HG03469 (cell line): ENCODE results near the gene TAF1C.
"Not testable (repeated sequence)": the region's sequence is repeated elsewhere in the genome, so short reads cannot be mapped to it uniquely, and the experiment has no call there.

ENCODE experiments used
- ATAC-seq: cut with Tn5 transposase; IDR thresholded peaks from one replicate; pipeline ENCODE4 v1.9.1; 2021; ENCODE audit warnings: mild to moderate bottlenecking, moderate library complexity, moderate number of reproducible peaks; ENCODE audit not compliant: unreplicated experiment

Gene TAF1C

GRCh38 chr16:84186685-84187437 lies at the start of gene TAF1C:
Gene TAF1C (minus strand): TSS chr16:84187057. CDS start chr16:84184988, 2,069 bp downstream.
- ATAC-seq, result peak; percentile 68

GRCh38 chr16:84234321-84235241 lies 47.7 kb upstream of the TAF1C start:
- no peak for ATAC-seq

GRCh38 chr16:84233748-84234147 lies 46.9 kb upstream of the TAF1C start:
- no peak for ATAC-seq

GRCh38 chr16:84232969-84233368 lies 46.1 kb upstream of the TAF1C start:
- no peak for ATAC-seq

- no peak for ATAC-seq
Observed at GRCh38 chr16:84232060-84232459, 45.2 kb upstream of the TAF1C start.

GRCh38 chr16:84229471-84229870 lies 42.6 kb upstream of the TAF1C start:
- ATAC-seq, result no peak

- no peak for ATAC-seq
Observed at GRCh38 chr16:84228256-84228838, 41.5 kb upstream of the TAF1C start.

GRCh38 chr16:84227548-84227947 lies 40.7 kb upstream of the TAF1C start:
- ATAC-seq, result no peak

- ATAC-seq, result no peak
Observed at GRCh38 chr16:84226026-84226425, 39.2 kb upstream of the TAF1C start.

GRCh38 chr16:84225571-84225970 lies 38.7 kb upstream of the TAF1C start:
- ATAC-seq, result no peak

- no peak for ATAC-seq
Observed at GRCh38 chr16:84225126-84225525, 38.3 kb upstream of the TAF1C start.

GRCh38 chr16:84224554-84224953 lies 37.7 kb upstream of the TAF1C start:
- ATAC-seq, result no peak

- no peak for ATAC-seq
Observed at GRCh38 chr16:84223456-84223855, 36.6 kb upstream of the TAF1C start.

GRCh38 chr16:84220851-84221250 lies 34.0 kb upstream of the TAF1C start:
- ATAC-seq, result no peak

- ATAC-seq, result no peak
Observed at GRCh38 chr16:84218956-84219355, 32.1 kb upstream of the TAF1C start.

- ATAC-seq, result no peak
Observed at GRCh38 chr16:84218176-84218823, 31.4 kb upstream of the TAF1C start.

GRCh38 chr16:84216144-84216543 lies 29.3 kb upstream of the TAF1C start:
- not testable (repeated sequence) for ATAC-seq

- no peak for ATAC-seq
Observed at GRCh38 chr16:84215531-84215930, 28.7 kb upstream of the TAF1C start.

GRCh38 chr16:84214451-84215066 lies 27.7 kb upstream of the TAF1C start:
- no peak for ATAC-seq

- ATAC-seq, result no peak
Observed at GRCh38 chr16:84212631-84213030, 25.8 kb upstream of the TAF1C start.

GRCh38 chr16:84212154-84212553 lies 25.3 kb upstream of the TAF1C start:
- ATAC-seq, result no peak
